ENCODE results near the gene DAP. TPM values are rescaled to one million over a fixed set of nuclear protein-coding genes. Genes with fewer than 3 reads are reported as not detected.

DAP gene, protein sequence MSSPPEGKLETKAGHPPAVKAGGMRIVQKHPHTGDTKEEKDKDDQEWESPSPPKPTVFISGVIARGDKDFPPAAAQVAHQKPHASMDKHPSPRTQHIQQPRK
- total RNA-seq (2022) (138 and 141 TPM in 2 replicates), Bru-seq, nascent RNA (percentile 92 among the genes with signal in this experiment), BruChase-seq, experiment 1, labeled RNA remaining after a 6-hour chase (percentile 79 among the genes with signal in this experiment), BruChase-seq, experiment 2, labeled RNA remaining after a 2-hour chase (percentile 74 among the genes with signal in this experiment)
- long read RNA-seq, transcript DAP-201 (4 exons, 2,339 nt), result major isoform, 227 of 268 reads
- long read RNA-seq, partial matches to known transcripts, result 3 of 268 reads
- long read RNA-seq, other reads (novel, unspliced or antisense), result 34 of 268 reads

DNA sequence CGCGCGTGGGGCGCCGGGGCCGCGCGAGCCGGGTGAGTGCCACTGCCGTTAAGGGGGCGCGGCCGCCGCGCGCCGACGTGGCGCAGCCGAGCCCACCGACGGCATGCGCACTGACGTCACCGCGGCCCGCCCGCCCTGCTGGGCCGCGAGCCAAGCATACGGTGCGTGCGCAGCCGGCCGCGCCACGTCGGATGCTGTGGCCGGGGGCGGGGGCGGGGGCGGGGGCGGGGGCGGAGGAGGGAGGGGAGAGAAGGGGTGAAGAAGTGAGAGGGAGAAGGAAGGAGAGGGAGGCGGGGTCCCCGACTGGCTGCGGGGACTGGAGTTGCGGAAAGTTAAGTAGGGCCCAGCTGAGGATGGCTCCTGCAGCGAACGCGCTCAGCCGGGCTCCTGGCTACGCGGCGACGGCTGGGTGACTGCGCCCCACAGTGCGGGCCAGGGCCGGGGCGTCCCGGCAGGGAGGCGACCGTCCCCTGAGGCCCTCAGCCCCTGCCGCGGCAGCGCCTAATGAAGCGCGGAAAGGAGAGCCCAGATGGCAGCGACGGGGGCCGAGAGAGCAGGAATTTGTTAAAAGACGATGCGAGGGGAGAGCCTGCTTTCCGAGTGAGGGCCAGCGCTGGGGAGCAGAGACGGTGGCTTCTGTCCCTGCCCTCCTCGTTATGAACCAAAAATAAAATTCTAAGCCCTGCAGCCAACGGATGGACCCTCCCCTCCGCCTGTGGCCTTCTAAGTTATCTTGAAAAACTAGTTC lies at the start of gene DAP:
DAP (minus strand) TSS at position 50 of the 748 bp plus-strand sequence. CDS start 166 bp downstream, outside the sequence.
- H3K36me3 Mint-ChIP-seq (ENCODE audit: insufficient read depth, unreplicated experiment), result peaks cover 54% of the 10 kb centered on the region
- peak within 1 kb of the TSS; percentile 97 for H3K4me3 Mint-ChIP-seq (ENCODE audit: low read depth, unreplicated experiment)
- H3K9me3 Mint-ChIP-seq (ENCODE audit: low read depth, unreplicated experiment), result no peaks in the 10 kb centered on the region
- DNase-seq, result peak; percentile 89
- H3K27ac Mint-ChIP-seq (ENCODE audit: unreplicated experiment), result peak within 1 kb of the TSS; percentile 99
- intact Hi-C loops (cut with micrococcal nuclease; ENCODE audit: unreplicated experiment), result loop anchor here (2.0 to 5.0 kb wide), 2 partner anchors 37 to 59 kb away; no protein-coding TSS in a partner anchor
- H3K27me3 Mint-ChIP-seq (ENCODE audit: unreplicated experiment), result peaks cover 13% of the 10 kb centered on the region
- H3K4me1 Mint-ChIP-seq (ENCODE audit: low read depth, unreplicated experiment), result peaks cover 21% of the 10 kb centered on the region
- CTCF ChIA-PET, result interaction anchor here (1.2 kb wide), 1 partner anchor 36 kb away, joined by 5 read pairs; no protein-coding TSS in a partner anchor
- no TSS peak for BruUV-seq (replicated peaks)
- TF ChIP-seq, protein P1, sequence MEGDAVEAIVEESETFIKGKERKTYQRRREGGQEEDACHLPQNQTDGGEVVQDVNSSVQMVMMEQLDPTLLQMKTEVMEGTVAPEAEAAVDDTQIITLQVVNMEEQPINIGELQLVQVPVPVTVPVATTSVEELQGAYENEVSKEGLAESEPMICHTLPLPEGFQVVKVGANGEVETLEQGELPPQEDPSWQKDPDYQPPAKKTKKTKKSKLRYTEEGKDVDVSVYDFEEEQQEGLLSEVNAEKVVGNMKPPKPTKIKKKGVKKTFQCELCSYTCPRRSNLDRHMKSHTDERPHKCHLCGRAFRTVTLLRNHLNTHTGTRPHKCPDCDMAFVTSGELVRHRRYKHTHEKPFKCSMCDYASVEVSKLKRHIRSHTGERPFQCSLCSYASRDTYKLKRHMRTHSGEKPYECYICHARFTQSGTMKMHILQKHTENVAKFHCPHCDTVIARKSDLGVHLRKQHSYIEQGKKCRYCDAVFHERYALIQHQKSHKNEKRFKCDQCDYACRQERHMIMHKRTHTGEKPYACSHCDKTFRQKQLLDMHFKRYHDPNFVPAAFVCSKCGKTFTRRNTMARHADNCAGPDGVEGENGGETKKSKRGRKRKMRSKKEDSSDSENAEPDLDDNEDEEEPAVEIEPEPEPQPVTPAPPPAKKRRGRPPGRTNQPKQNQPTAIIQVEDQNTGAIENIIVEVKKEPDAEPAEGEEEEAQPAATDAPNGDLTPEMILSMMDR (IDR thresholded peaks at IDR 0.05; ENCODE audit: unreplicated experiment), result no peak

DNA sequence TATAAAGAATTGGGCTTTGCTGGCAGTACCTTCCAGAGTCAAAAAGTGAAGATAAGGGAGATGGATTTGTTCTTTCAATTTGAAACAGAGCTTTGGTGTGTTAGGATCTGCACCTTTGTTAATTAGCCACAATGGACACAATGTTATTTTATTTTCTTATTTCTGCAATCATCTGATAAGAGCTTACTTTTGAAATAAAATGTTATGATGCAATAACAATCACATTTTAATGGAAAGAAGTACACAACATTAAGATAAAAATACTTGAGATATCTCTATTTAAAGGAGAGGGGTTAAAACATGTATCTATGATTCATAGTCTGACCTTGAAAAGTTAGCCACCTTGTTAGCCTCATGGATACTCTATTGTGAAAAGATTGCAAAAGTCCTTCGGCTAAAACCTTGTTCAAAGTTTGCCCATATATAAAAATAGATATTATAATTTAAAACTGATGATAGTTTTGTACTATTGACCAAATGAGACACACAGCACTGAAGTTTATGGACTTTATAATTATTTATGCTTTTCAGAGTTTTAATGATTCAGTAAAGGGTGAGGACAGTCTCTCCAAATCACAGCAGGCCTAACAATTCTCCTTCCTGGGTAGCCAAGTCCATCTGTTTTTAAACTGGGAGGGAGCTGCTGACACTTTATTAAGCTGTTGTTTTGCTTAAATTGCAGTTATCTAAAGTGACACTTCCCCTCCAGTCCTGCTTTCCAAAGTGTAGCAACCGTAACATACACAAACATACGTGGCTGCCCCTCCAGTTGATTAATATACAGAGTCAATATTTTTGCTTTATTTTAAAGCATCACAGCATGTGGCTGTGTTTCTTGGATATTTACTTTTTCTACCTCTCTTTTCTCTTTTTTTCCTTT lies 47.6 kb upstream of the DAP start:
- TF ChIP-seq, protein P1 (IDR thresholded peaks at IDR 0.05; ENCODE audit: unreplicated experiment), result no peak
- CTCF ChIA-PET, result no interaction called here
- Mint-ChIP-seq H3K9me3 (ENCODE audit: low read depth, unreplicated experiment) (peaks cover 5% of the 10 kb centered on the region), H3K36me3 (ENCODE audit: insufficient read depth, unreplicated experiment) (no peaks in the 10 kb centered on the region), H3K27me3 (ENCODE audit: unreplicated experiment) (peaks cover 56% of the 10 kb centered on the region), H3K27ac (ENCODE audit: unreplicated experiment) (no peak overlapping the region), H3K4me3 (ENCODE audit: low read depth, unreplicated experiment) (no peak overlapping the region), H3K4me1 (ENCODE audit: low read depth, unreplicated experiment) (no peaks in the 10 kb centered on the region)
- intact Hi-C loops (cut with micrococcal nuclease; ENCODE audit: unreplicated experiment), result no loop called here
- BruUV-seq (replicated peaks), result no TSS peak
- DNase-seq, result no peak

DNA sequence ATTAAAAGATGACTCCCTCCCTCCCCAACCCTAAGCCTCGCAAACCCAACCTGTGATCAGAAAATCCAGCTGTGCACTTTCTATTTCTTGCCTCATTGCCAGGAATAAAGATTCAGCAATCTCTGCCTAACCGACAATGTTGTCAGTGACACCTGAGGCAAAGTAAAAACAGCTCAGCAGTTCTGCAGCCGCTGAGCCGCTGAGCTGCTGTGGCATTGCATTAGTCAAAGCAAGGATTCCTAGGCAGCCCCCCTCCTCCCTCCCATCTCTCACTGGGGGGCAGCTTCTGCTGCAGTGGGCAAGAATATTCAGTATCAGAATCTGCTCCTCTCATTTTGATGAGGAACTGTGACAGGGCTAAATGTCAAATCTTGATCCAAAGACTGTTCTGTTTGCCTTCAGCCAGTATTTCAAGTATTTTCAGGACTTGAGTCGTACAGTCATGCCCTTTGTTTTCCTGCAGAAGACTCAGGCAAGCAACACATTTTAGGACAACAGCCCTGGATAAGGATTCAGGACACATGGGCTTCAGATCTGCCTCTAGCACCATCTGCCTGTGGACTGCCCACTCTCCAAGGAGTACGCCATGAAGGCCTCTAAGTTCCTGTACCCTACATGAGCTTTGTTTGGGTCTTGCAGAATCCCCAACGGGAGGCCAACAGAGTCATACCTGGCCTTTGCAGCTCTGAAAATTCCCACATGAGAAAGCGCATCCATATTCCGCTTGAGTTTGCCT lies 41.1 kb upstream of the DAP start:
- CTCF ChIA-PET, result interaction anchor here (0.6 kb wide), 1 partner anchor 896 kb away, joined by 4 read pairs; no protein-coding TSS in a partner anchor
- no TSS peak for BruUV-seq (replicated peaks)
- DNase-seq, result no peak
- H3K4me3 Mint-ChIP-seq (ENCODE audit: low read depth, unreplicated experiment), result no peak overlapping the region
- peaks cover 50% of the 10 kb centered on the region for H3K27me3 Mint-ChIP-seq (ENCODE audit: unreplicated experiment)
- TF ChIP-seq, protein P1 (IDR thresholded peaks at IDR 0.05; ENCODE audit: unreplicated experiment), result no peak
- no peak overlapping the region for H3K27ac Mint-ChIP-seq (ENCODE audit: unreplicated experiment)
- peaks cover 7% of the 10 kb centered on the region for H3K9me3 Mint-ChIP-seq (ENCODE audit: low read depth, unreplicated experiment)
- H3K4me1 Mint-ChIP-seq (ENCODE audit: low read depth, unreplicated experiment), result no peaks in the 10 kb centered on the region
- H3K36me3 Mint-ChIP-seq (ENCODE audit: insufficient read depth, unreplicated experiment), result no peaks in the 10 kb centered on the region
- intact Hi-C loops (cut with micrococcal nuclease; ENCODE audit: unreplicated experiment), result no loop called here

Measured in Calu3 (cell line).